SW 1271 (cell line): Measurements from ENCODE around the gene CDH22.
A peak's percentile ranks its signal among the peaks of the same experiment; 100 is the strongest.

ENCODE experiments used
- DNase-seq, 2 experiments: peaks; one replicate each; lab custom pipeline; 2025; lab: John Stamatoyannopoulos, UW

The CDH22 gene

GRCh38 chr20:46323557-46323956 lies 15.3 kb upstream of the CDH22 start:
- DNase-seq, result no peak

GRCh38 chr20:46322641-46323040 lies 14.3 kb upstream of the CDH22 start:
- no peak for DNase-seq

GRCh38 chr20:46317685-46318177 lies 9.4 kb upstream of the CDH22 start:
- DNase-seq, result no peak

GRCh38 chr20:46316984-46317684 lies 8.8 kb upstream of the CDH22 start:
- no peak for DNase-seq

- DNase-seq, result no peak
Measured at GRCh38 chr20:46315311-46315710, 7.0 kb upstream of the CDH22 start.

GRCh38 chr20:46312945-46313861 lies 4.9 kb upstream of the CDH22 start:
- no peak for DNase-seq

GRCh38 chr20:46312075-46312944 lies 4.0 kb upstream of the CDH22 start:
- DNase-seq, result no peak

- DNase-seq, result no peak
Measured at GRCh38 chr20:46311719-46312074, 3.4 kb upstream of the CDH22 start.

GRCh38 chr20:46311039-46311650 lies 2.8 kb upstream of the CDH22 start:
- no peak for DNase-seq

GRCh38 chr20:46309945-46310344 lies 1.6 kb upstream of the CDH22 start:
- no peak for DNase-seq

GRCh38 chr20:46307999-46308257 lies 370 bp downstream of the CDH22 start:
- DNase-seq, result no peak

GRCh38 chr20:46307139-46307998 lies 929 bp downstream of the CDH22 start:
- DNase-seq, result peak; percentile 16 to 62

GRCh38 chr20:46306743-46307138 lies 1.6 kb downstream of the CDH22 start:
- DNase-seq, result no peak

GRCh38 chr20:46305973-46306360 lies 2.3 kb downstream of the CDH22 start:
- DNase-seq, result no peak

- DNase-seq, result no peak
Measured at GRCh38 chr20:46305331-46305972, 2.8 kb downstream of the CDH22 start.

- DNase-seq, result no peak
Measured at GRCh38 chr20:46304852-46305251, 3.4 kb downstream of the CDH22 start.

GRCh38 chr20:46304361-46304760 lies 3.9 kb downstream of the CDH22 start:
- DNase-seq, result no peak

- DNase-seq, result no peak
Measured at GRCh38 chr20:46303176-46303956, 4.9 kb downstream of the CDH22 start.

GRCh38 chr20:46302106-46302505 lies 6.2 kb downstream of the CDH22 start:
- no peak for DNase-seq

- no peak for DNase-seq
Measured at GRCh38 chr20:46300281-46300680, 8.0 kb downstream of the CDH22 start.
